MM.1S (cell line): ENCODE results near the gene ADGRG2.

Source experiments
- DNase-seq: peaks from one replicate; pipeline ENCODE4 v3.0.0-alpha.2; 2015
- H2AFZ ChIP-seq: fragments of 300-600 bp; sonication (generic); 2 replicates; pipeline ENCODE4 v1.6.0; 2016; ENCODE audit warnings: antibody characterized with exemption, low read length
- H3F3A ChIP-seq: fragments of 300-600 bp; sonication (generic); 2 replicates; pipeline ENCODE4 v1.6.1; 2016; ENCODE audit warnings: mild to moderate bottlenecking, antibody characterized with exemption, low read length, moderate library complexity, mixed read lengths; ENCODE audit not compliant: insufficient read depth
- H3K27ac ChIP-seq: fragments of 300-600 bp; sonication (generic); 2 replicates; pipeline ENCODE4 v1.5.1; 2016; ENCODE audit warnings: mild to moderate bottlenecking, low read length
- H3K27me3 ChIP-seq: fragments of 300-600 bp; sonication (generic); replicated peaks from 2 replicates; pipeline ENCODE4 v1.6.0; 2016; ENCODE audit warnings: low read length; ENCODE audit not compliant: insufficient read depth
- H3K36me3 ChIP-seq: fragments of 300-600 bp; sonication (generic); replicated peaks from 2 replicates; pipeline ENCODE4 v1.6.1; 2016; ENCODE audit warnings: mild to moderate bottlenecking, low read length, mixed read lengths; ENCODE audit not compliant: insufficient read depth
- H3K4me1 ChIP-seq: fragments of 300-600 bp; sonication (generic); 2 replicates; pipeline ENCODE4 v1.6.1; 2016; ENCODE audit warnings: low read length, mixed read lengths
- H3K4me2 ChIP-seq: fragments of 300-600 bp; sonication (generic); 2 replicates; pipeline ENCODE4 v1.6.0; 2016; ENCODE audit warnings: low read depth, low read length
- H3K4me3 ChIP-seq: fragments of 300-600 bp; sonication (generic); 2 replicates; pipeline ENCODE4 v1.5.1; 2016; ENCODE audit warnings: low read length, mixed read lengths
- H3K79me2 ChIP-seq: fragments of 300-600 bp; sonication (generic); 2 replicates; pipeline ENCODE4 v1.6.1; 2016; ENCODE audit warnings: mixed run types, low read length, mixed read lengths
- H3K9ac ChIP-seq: fragments of 300-600 bp; sonication (generic); 2 replicates; pipeline ENCODE4 v1.6.1; 2016; ENCODE audit warnings: low read length, mixed read lengths
- H3K9me2 ChIP-seq: fragments of 300-600 bp; sonication (generic); replicated peaks from 2 replicates; pipeline ENCODE4 v1.6.1; 2016; ENCODE audit warnings: mild to moderate bottlenecking, low read length, mixed read lengths; ENCODE audit not compliant: insufficient read depth
- H3K9me3 ChIP-seq: fragments of 300-600 bp; sonication (generic); replicated peaks from 2 replicates; pipeline ENCODE4 v1.6.1; 2016; ENCODE audit warnings: mild to moderate bottlenecking, low read length, mixed read lengths; ENCODE audit not compliant: insufficient read depth
- H4K20me1 ChIP-seq: fragments of 300-600 bp; sonication (generic); 2 replicates; pipeline ENCODE4 v1.6.1; 2016; ENCODE audit warnings: mild to moderate bottlenecking, low read length, moderate library complexity, mixed read lengths; ENCODE audit not compliant: insufficient read depth
- EZH2 ChIP-seq: fragments of 300-600 bp; sonication (generic); optimal IDR thresholded peaks from 2 replicates; pipeline ENCODE3; 2017; ENCODE audit warnings: low read depth, mild to moderate bottlenecking, antibody characterized with exemption, low read length, mixed read lengths
- EZH2phosphoT487 ChIP-seq: fragments of 300-600 bp; sonication (generic); IDR thresholded peaks from 2 replicates; pipeline ENCODE4 v1.6.1; 2018; ENCODE audit warnings: antibody characterized with exemption, low read length
- TF ChIP-seq, protein P1 (sequence below): fragments of 300-600 bp; sonication (generic); IDR thresholded peaks from 2 replicates; pipeline ENCODE4 v1.5.1; 2016; ENCODE audit warnings: antibody characterized with exemption, low read length, mixed read lengths

ADGRG2 gene

GRCh38 chrX:19065535-19065934, 56.7 kb downstream of the ADGRG2 start:
- no peak overlapping the region for H2AFZ ChIP-seq
- H3K27ac ChIP-seq, result no peak overlapping the region
- no peaks in the 10 kb centered on the region for H3K79me2 ChIP-seq
- no peaks in the 10 kb centered on the region for H3K36me3 ChIP-seq
- H3F3A ChIP-seq, result no peaks in the 10 kb centered on the region
- H4K20me1 ChIP-seq, result no peaks in the 10 kb centered on the region
- no peaks in the 10 kb centered on the region for H3K9me2 ChIP-seq
- no peaks in the 10 kb centered on the region for H3K27me3 ChIP-seq
- H3K4me3 ChIP-seq, result no peak overlapping the region
- no peak for TF ChIP-seq EZH2phosphoT487
- no peak for TF ChIP-seq EZH2
- TF ChIP-seq, protein P1, sequence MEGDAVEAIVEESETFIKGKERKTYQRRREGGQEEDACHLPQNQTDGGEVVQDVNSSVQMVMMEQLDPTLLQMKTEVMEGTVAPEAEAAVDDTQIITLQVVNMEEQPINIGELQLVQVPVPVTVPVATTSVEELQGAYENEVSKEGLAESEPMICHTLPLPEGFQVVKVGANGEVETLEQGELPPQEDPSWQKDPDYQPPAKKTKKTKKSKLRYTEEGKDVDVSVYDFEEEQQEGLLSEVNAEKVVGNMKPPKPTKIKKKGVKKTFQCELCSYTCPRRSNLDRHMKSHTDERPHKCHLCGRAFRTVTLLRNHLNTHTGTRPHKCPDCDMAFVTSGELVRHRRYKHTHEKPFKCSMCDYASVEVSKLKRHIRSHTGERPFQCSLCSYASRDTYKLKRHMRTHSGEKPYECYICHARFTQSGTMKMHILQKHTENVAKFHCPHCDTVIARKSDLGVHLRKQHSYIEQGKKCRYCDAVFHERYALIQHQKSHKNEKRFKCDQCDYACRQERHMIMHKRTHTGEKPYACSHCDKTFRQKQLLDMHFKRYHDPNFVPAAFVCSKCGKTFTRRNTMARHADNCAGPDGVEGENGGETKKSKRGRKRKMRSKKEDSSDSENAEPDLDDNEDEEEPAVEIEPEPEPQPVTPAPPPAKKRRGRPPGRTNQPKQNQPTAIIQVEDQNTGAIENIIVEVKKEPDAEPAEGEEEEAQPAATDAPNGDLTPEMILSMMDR, result no peak
- no peak for DNase-seq
- no peaks in the 10 kb centered on the region for H3K9me3 ChIP-seq
- no peak overlapping the region for H3K9ac ChIP-seq
- no peaks in the 10 kb centered on the region for H3K4me1 ChIP-seq
- no peak overlapping the region for H3K4me2 ChIP-seq

GRCh38 chrX:19064175-19064574, 58.1 kb downstream of the ADGRG2 start:
- Histone ChIP-seq H3K36me3 (no peaks in the 10 kb centered on the region), H3K4me2 (no peak overlapping the region), H3K4me1 (no peaks in the 10 kb centered on the region), H3K27me3 (no peaks in the 10 kb centered on the region), H3K9ac (no peak overlapping the region), H3K9me2 (no peaks in the 10 kb centered on the region), H4K20me1 (no peaks in the 10 kb centered on the region), H3K9me3 (no peaks in the 10 kb centered on the region), H3K79me2 (no peaks in the 10 kb centered on the region), H3K4me3 (no peak overlapping the region), H3K27ac (no peak overlapping the region), H2AFZ (no peak overlapping the region), H3F3A (no peaks in the 10 kb centered on the region)
- TF ChIP-seq EZH2phosphoT487, result no peak
- TF ChIP-seq EZH2, result no peak
- TF ChIP-seq, protein P1, result no peak
- DNase-seq, result no peak

DNA sequence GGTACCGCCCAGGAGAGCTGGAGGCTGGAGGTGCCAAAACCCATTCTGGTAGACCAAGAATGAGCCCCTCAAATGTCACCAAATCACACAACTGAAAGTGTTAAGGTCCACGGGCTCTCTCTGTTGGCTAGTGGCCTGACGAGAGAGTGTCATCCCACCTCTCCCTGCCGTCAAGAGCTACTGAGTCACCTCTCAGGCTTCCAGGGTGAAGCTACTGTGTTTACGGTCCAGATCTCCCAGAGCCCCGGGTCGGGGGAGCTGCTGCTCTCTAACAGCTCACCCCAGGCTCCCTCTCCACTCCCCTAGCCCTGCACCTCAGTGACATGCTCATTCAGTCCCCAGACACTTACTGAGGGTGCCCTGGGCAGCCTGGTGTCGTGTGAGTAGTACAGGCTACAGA, 59.2 kb downstream of the ADGRG2 start:
- no peak for DNase-seq
- H3K79me2 ChIP-seq, result no peaks in the 10 kb centered on the region
- no peaks in the 10 kb centered on the region for H3F3A ChIP-seq
- H4K20me1 ChIP-seq, result no peaks in the 10 kb centered on the region
- H3K9me3 ChIP-seq, result no peaks in the 10 kb centered on the region
- H2AFZ ChIP-seq, result no peak overlapping the region
- no peaks in the 10 kb centered on the region for H3K36me3 ChIP-seq
- H3K4me2 ChIP-seq, result no peak overlapping the region
- TF ChIP-seq, protein P1, result no peak
- H3K4me3 ChIP-seq, result no peak overlapping the region
- no peaks in the 10 kb centered on the region for H3K9me2 ChIP-seq
- H3K27ac ChIP-seq, result no peak overlapping the region
- no peak overlapping the region for H3K9ac ChIP-seq
- H3K27me3 ChIP-seq, result no peaks in the 10 kb centered on the region
- H3K4me1 ChIP-seq, result no peaks in the 10 kb centered on the region
